Cerebellar cortex (tissue), 1 donor: ENCODE data around the gene TRIM47.
"Not testable (repeated sequence)": the region's sequence is repeated elsewhere in the genome, so short reads cannot be mapped to it uniquely, and the experiment has no call there.

Experiments
- DNase-seq: peaks from one replicate; pipeline ENCODE4 v3.0.0-alpha.2; 2015; ENCODE audit warnings: low spot score

TRIM47 gene

DNA sequence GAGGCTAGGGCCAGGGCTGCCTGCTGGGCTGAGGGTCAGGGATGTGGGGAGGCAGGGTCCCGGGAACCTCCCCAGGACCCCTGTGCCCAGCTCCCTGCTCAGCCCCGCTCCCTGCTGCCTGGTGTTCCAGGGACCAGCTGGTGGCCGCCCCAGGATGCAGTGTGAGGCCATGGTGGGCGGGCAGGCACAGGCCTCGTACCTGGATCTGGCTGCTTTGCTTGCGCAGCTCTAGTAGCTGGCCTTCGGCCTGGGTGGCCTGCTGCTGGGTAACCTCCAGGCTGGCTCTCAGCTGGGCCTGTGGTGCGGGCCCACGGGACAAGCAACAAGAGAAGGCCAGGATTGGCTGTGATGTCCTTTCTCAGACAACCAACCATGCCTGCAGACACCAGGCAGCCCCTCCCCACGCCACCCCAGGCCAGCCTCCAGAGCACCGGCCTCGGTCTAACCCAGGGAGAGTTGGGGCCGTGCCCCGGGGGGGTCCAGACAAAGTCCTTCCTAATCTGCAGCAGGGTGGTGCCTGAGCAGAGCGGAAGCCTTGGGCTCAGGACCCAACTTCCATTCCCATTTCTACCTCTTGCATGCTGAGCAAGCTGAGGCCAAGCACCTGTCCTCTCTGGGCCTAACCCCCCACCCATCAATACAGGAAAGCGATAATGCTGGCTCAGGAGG, 14.3 kb upstream of the TRIM47 start:
- DNase-seq: no peak

DNA sequence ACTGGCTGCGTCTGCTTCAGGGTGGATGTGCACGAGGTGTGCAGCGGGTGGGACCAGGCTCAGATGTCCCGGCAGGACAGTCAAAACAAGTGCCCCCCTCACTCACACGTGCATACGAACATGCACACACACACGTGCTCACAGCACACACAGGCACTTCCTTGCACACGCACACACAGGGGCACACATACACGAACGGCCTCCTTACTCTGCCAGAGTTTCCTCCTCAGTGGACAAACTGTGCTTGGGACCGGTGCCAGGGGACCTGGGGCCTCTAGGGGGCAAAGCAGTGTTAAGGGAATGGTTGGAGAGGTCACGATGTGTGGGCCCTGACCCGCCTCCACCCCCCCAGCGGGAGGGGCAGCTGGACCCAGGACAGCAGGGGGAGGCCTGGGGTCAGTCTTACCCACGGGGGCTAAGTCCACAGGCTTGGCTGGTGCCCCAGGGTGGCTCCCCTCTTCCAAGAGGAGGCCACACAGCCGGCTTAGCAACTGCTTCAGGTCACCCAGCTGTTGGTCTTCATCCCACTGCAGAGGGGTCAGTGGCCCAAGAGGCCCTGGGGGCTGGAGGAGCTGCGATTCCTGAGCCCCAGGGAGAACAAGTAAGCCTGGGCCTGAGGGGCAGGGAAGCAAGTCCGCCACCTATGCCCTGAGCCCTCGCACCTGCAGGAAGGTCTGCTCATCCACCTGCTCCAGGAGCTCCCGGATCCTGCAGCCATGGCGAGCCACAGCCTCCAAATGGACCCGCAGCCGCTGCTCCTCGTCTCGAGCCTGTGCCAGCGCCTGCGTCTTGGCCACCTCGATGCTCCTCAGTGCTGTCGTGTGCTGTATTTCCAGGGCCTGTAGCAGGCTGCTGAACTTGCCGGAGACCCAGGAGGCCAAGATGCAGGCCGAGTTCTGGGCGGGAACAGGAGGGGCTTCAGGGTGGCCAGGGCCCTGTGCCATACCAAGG, 13.5 kb upstream of the TRIM47 start:
- DNase-seq: no peak

DNA sequence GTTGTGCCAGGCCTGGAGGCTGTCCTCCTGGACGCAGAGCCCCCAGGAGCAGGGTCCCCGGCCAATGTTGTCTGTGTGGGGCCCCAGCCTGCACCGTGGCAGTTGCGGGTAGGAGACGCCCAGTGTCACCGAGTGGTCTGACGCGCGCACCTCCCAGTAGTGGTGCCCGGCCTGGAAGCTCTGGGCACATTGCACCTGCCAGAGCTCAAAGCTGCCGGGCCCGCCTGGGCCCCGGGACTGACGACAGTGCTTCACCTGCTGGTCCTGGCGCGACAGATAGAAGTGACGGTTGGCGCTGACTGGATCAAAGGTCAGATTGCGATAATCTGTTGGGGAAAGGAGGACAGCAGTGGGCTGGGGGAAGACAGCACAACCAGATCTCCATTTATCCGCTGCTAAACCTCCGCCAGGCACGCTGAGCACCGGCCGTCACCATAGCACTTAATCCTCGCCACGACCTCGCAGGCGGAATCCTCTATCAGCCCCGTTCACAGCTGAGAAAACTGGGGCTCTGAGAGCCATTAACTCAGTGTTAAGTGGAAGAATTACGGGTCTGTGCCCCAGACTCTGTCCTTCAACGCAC, 12.7 kb upstream of the TRIM47 start:
- DNase-seq: no peak

DNA sequence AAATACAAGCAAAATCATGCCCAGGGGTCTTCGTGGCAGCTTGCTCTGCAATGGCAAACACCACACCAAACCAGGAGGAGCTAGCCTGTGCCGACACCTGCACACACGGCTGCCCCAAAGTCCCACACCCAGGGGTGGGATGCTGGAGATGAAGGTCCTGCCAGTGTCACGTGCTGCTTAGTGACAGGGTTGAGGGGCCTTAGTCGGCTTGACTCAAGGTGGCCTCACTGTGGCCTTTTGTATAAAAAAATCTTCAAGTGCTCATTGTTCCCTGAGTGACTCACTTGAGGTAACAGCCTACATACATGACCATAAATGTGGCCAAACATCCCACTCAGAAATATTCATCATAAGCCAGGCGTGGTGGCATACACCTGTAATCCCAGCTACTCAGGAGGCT, 11.1 kb upstream of the TRIM47 start:
- DNase-seq: no peak

DNA sequence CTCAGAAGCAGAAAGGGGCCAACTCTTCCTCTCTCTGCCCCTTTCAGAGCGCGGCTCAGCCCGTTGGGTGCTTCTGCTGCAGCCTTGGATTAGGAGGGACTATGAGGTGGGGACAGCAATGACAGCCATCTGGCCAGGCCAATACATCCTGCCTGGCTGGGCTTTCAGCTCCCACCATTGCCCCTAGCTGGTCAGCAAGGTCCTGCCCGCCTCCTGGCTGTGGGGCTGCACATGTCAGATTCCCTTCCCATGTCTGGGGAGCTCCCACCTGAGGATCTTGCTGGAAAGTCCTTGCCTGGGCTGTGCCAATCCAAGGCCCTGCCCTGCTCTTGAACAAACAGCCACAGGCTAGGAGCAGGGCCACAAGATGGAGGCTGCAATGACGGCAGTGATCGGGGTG, 10.1 kb upstream of the TRIM47 start:
- no peak for DNase-seq

DNA sequence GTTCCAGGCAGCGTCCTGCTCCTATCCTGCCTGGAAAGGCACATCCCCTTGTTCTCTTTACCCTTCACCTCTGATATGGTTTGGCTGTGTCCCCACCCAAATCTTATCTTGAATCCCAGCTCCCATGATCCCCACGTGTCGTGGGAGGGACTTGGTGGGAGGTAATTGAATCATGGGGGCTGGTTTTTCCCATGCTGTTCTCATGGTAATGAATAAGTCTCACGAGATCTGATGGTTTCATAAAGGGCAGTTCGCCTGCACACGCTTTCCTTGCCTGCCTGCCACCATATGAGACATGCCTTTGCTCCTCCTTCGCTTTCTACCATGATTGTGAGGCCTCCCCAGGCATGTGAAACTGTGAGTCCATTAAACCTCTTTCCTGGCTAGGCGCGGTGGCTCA, 7.5 kb upstream of the TRIM47 start:
- DNase-seq: not testable (repeated sequence)

DNA sequence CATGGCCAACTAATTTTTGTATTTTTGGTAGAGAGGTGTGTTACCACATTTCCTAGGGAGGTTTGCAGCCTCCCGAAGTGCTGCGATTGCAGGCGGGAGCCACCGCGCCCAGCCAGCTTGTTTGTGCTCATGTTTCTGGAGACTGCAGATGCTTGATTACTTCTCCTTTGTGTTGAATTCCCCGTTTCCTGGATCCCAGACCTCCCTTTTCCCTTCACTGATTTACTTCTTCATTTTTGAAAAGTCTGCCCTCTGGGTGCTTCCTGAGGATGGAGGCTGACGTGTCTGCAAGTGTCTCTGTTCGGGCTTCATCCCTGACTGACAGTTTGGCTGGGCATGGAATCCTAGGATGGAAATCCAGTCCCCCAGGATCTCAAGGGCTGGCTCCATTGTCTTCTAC, 7.0 kb upstream of the TRIM47 start:
- no peak for DNase-seq

DNA sequence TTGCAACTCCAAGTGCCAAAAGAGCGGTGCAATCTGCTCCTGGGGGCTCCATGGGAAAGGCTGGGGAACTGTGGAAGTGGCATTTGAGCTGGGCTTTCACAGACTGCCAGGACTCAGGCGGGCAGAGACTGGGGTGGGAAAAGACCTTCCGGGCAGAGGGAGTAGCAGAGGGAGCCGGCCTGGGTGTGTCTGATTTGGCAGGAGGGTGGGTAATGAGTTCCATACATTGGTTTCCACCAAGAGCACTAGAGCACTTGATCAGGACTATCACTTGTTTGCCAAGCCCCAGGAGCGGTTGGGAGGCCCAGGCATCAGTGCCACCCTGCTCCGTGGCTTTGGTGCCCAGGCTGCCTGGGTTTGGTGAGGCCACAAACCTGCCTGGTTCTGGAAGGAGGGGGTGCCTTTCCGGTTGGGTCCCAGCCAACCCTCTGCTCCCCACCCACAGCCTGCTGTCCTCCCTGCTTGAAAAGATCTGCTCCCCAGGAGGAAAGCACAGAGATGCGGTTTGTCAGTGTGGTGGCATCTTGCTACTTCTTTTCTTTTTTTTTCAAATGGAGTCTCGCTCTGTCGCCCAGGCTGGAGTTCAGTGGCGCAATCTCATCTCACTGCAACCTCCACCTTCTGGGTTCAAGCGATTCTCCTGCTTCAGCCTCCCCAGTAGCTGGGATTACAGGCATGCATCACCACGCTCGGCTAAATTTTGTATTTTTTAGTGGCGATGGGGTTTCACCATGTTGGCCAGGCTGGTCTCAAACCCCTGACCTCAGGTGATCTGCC, 3.5 kb upstream of the TRIM47 start:
- DNase-seq: no peak

DNA sequence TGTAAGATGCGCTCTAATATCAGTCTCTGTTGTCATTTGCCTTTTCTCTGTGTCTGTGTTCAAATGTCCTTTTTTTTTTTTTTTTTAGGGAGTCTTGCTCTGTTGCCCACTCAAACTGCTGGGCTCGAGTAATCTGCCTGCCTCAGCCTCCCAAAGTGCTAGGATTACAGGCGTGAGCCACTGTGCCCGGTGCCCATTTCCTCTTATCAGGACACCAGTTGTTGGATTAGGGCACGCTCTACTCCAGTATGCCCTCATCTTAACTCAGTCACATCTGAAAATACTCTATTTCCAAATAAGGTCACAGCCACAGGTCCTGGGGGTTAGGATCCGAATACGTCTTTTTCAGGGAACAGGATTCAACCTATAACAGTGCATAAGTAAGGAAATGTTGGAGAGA, 1.9 kb upstream of the TRIM47 start:
- no peak for DNase-seq

DNA sequence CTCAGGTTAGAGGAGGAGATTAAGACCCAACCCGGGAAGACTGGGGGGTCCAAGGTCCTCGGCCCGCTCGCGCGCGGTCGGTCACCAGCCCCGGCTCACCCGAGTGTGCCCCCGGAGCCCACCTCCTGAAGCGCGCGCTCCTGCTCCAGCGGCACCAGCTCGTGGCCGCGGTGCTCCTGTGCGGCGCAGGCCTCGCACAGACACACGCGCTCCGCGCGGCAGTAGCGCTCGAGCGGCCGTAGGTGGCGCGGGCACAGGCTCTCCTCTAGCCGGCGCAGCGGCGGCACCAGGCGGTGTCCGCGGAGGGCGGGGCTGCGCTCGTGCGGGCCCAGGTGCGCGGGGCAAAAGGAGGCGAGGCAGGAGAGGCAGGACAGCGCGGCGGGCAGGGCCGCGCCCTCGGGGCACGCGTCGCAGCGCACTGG, 618 bp downstream of the TRIM47 start:
- peak; percentile 53 for DNase-seq

DNA sequence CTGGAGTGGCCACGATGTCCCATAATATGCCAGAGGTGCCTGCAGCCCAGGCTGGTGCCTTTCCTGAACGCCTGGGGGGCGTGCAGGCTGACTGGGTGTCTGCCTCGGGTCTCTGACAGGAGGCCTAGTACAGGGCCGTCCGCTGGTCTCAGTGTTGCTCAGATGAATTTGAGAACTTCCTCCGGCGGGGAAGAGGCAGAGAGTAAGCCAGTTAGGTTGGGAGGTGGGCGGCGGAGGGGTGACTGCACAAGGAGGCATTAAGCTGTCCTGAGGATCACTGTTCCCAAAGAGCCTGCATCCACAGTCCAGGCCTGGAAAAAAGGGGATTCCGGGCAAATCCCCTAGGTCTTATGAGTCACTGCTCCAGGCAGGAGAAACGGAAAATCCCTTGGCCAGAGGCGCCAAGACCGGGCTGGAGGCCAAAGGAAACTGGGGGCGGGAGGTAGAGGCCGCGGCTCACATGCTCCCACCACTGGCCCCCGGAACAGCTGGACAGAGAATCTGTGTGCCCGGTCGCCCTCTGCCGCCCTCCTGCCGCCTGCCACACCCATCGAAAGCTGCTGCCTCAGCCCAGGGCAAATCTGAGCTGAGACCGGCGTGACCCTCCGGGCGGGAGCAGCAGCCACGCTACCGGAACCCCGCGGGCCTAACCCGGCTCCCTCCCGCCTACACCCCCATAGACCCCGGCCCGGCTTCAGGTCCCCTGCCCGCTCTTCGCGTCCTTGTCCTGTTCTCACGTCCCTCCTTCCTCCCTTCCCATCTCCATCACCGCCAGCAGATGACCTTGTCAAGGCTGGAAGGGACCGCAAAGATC, 1.2 kb downstream of the TRIM47 start:
- DNase-seq: peak; percentile 50

DNA sequence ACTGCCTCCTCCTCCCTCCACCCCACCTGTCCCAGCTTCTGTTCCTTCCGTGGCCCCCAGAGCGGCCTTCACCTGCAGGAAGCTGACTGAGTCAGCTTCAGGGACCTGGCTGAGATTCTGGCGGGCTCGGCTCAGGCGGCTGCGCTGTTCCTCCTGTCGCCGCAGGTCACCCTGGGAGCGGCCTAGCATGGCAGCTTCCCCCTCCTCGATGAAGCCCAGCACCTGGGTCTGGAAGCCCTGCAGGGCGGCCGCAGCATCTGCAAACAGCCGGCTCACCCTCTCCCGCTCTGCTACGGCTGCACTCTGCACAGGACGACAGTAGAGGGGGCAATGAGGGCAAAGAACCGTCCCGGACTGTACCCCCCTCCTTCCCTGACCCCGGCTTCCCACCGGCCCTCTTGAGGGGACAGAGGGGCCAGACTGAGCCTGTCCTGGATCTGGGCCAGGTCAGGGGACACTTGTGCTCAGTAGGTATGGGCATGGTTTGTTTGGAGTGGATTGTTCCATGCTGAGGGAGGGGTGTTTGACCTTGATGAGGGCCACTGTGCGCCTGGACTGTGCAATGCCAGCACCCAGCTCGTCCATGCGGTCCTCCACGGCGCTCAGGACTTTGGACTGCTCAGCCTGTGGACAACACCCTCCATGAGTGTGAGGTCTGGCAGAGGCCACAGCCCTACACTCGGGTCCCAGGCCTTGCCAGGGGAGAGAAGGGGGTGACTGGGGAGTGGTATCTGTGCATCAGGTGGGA, 2.0 kb downstream of the TRIM47 start:
- DNase-seq: peak; percentile 47

DNA sequence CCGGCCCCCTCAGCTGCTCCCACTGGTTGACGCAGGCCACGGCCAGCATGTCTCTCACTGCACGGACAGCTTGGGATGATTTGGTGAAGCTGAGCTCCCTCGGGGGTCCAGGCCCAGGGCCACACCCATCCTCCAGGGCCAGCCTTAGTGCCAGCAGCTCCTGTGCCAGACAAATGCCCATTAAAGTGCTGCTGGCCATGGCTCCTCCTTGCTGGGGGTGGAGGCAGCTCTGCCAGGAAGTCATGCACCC, 2.5 kb downstream of the TRIM47 start:
- DNase-seq: no peak

DNA sequence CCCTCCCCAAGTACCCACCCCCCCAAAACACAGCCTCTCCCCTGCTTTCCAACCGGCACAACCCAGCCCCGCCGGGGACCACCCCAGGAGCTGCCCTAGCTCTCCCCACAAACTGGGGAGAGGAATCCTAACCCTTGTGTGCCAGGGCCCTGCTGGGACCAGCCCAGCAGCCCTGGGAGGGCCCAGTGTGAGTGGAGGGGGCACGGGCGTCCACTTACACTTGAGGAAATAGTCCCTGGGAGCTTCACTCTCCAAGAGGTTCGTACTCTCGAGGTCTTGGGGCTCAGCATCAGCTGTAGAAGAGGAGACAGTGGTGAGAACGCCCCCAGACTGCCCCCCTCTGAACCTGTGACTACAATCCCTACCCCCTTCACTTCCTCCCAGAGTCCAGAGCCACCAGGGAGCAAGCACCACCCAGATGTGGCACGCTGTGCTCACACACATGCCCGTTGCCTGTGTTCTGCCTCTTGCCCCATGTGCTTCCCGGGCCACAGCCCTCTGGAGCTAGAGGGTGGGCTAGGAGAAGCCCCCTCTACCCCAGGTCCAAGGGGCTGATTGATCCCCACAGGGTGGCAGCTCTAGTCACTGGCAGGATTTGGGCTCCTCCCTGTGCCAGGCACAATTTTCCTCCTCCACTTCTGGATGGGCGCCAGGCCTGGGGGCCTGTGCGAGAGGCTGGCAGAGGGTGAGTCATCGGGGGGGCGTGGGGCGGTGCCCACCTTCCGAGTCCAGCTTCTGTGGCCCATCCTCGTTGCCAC, 3.0 kb downstream of the TRIM47 start:
- DNase-seq: no peak

DNA sequence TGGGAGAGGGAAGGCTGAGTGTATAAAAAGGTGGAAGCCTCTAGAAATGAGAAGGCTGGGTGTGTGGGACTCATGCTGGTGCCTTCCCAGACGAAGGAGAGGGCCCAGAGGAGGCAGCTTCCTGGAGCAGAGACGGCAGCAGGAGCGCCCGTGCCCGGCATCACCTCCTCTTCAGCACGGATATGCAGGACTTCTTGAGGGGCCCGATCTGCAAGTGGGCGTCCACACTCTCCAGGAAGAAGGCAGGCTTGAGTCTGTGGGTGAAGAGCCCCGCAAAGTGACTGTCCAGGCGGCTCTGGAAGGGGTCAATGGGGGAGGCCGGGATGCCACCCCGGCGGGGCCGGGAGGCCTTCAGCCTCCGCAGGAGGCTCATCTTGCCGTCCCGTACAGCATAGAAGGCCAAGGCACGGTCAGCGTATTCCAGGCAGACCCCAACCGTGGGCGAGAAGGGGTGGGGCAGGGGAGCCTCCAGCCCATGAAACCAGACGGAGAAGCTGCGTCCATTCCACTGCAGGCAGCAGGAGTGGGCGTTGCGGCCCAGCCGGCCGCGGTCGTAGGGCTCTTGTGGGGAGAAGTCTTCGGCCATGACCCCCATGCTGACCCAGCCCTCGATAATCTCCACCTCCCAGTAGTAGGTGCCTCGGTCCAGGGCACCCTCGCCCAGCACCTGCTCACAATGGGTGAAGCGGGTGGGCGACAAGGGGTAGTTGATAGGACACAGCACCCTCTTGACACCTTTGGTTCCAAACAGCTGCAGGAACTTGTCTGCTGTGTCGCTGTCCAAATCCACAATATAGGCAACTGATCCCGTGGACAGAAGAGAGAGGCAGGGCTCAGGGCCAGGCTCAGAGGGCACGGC, 3.8 kb downstream of the TRIM47 start:
- no peak for DNase-seq

DNA sequence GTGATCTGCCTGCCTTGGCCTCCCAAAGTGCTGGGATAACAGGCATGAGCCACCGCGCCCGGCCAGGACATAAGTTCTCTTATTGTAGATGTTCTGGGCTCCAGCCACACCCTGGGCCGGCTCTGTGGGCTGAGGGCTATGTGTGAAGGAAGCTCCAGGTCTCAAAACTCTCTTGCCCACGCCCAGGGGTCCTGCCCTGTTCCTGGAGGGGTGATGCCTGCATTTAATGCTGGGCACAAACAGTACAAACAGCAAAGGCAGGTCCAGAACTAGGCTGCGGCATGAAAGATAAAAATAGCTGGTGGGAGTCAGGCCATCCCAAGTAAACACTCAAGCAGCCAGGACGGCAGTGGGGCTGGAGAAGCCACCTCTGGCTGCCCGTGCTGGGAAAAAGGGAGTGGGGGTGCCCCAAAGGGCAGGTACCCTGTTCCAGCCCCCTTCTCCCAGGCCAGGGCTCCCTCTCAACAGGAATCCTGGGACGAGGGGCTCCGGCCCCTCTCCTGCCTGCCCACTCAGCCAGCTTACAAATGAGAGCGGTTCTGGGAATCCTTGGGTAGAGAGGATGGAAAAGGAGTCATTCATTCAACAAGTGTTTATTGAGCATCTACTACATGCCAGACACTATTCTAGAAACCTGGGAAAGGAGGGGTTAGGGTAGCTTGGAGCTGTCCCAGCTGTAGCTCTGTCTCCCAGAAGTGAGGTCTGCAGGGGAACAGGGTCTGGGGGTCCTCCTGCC, 4.6 kb downstream of the TRIM47 start:
- DNase-seq: no peak

DNA sequence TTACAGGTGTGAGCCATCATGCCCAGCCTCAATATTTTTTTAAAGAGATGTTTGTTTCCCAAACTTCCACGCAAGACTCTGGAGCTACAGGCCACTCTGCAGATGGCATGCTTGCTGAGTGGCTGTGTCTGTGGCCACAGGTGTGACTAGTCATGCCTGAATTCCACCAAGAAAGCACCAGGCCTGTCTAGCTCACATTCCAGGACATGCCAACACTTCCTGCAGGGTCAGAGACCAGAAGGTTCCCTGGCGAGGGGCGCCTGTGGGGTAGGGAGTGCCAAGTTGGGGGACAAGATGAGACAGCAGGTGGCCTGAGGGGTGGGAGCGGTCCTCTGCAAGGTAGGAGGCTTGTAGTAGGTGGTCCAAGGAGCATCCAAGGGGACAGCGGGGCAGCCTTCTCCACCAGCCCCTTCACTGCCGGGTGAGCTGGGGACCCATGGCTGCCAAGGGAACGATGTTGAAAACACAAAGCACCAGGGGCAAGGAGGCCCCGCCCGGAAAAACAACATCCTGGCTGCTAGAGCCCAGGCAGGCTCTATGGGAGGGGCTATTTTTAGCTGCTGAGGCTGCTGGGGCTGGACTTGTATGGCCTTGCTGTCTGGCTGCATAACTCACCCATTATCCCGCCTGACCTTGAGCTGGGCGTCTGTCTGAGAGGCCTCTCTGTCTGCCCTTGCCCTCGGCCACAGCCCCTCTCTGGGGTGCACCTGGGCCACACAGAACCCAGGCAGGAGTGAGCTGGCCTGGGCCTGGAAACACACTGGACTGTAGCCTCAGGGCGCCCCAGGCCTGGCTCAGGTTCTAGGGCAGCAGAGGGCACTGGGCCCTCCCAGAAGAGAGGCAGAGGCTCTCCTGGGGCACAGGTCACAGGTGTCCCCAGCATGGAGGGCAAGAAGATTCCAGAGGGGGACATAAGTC, 5.7 kb downstream of the TRIM47 start:
- no peak for DNase-seq
